RPMI7951 (cell line): Measurements from ENCODE around the gene DPH5. TPM values are rescaled to one million over a fixed set of nuclear protein-coding genes. Genes with fewer than 3 reads are reported as not detected.

ENCODE experiments used
- DNase-seq: peaks from one replicate; pipeline ENCODE4 v3.0.0-alpha.2; 2012; ENCODE audit warnings: low read depth
- total RNA-seq: library from RNA; depleted of rRNA; stranded (reverse); fragments of >200 nt; shearing (Covaris generic); gene quantifications from 2 replicates; pipeline ENCODE4 v1.2.3, GENCODE V29; 2014; rRNA removed

DPH5 gene
- total RNA-seq, 1 experiment from 2014 or later, result 21.9 TPM

GRCh38 chr1:100942304-100943046 is 83.1 kb downstream of the DPH5 start:
- DNase-seq, result no peak

DNA sequence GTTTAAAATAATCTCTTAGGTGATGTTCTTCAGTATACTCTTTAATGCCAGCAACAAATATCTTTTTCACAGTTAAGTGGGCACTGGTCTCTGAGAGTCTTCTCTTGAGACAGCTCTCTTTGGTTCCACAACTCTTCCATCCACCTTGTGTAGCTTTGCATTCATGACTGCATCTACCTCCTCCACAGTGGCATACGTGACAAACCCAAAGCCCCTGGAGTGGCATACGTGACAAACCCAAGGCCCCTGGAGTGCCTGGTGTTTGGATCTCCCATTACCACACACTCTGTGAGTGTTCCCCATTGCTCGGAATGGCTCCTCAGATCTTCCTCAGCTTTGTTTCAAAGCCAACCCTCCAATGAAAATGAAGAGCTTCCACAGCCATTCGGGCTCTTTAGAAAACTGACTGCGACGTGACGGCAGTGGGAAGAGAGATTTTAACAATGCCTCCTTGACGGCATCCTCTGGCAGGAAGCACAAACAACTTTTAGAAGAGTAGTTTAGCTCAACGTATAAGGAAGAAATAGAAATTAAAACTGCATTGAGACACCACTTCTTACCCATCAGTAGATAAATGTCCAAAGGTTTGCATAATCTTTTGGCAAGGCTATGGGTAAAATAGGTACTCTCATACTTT is 83.9 kb downstream of the DPH5 start:
- DNase-seq, result no peak

GRCh38 chr1:100941098-100941527 is 84.5 kb downstream of the DPH5 start:
- DNase-seq, result no peak

Other genes with a start within 250 kb of the DPH5 start
- 50.6 and 57.2 TPM in 2 replicates for gene EXTL2, start 130.9 kb downstream of the DPH5 start, total RNA-seq
- 35.0 and 44.9 TPM in 2 replicates for gene SLC30A7, start 129.7 kb downstream of the DPH5 start, total RNA-seq
- 0.39 and 0.84 TPM in 2 replicates for gene S1PR1, start 211.2 kb upstream of the DPH5 start, total RNA-seq